Body of pancreas (tissue), 4 donors: Measurements from ENCODE around the gene CD4. TPM values are rescaled to one million over a fixed set of nuclear protein-coding genes. Genes with fewer than 3 reads are reported as not detected.

Experiments
- ATAC-seq: fragments of 150-250 bp; one replicate; pipeline ENCODE4 v1.9.1; 2016
- DNase-seq, 4 donors: peaks; one replicate each; pipeline ENCODE4 v3.0.0-alpha.2; 2019
- H3K27ac ChIP-seq, 4 donors: fragments of 200-600 bp; sonication (generic); 1 replicate in 3 of 4; 2 replicates in 1 of 4; pipeline versions ENCODE4 v1.5.1 to v1.6.1; 2016 to 2019; ENCODE audit warnings: mild to moderate bottlenecking in 1 of 4, mixed read lengths in 1 of 4, moderate library complexity in 1 of 4
- H3K27me3 ChIP-seq, 2 donors: fragments of 200-600 bp; sonication (generic); one replicate each; pipeline ENCODE4 v1.6.0; 2016; ENCODE audit warnings: mild to moderate bottlenecking in 1 of 2
- H3K36me3 ChIP-seq, 2 donors: fragments of 200-600 bp; sonication (generic); replicated peaks in 1 of 2; 2 replicates each; pipeline ENCODE4 v1.5.1; 2016; ENCODE audit warnings: low read depth in 2 of 2; ENCODE audit not compliant: insufficient read depth in 1 of 2
- H3K4me1 ChIP-seq: fragments of 200-600 bp; sonication (generic); one replicate; pipeline ENCODE4 v1.6.0; 2016
- H3K4me3 ChIP-seq, 2 donors: fragments of 200-600 bp; sonication (generic); 1 replicate in 1 of 2; 2 replicates in 1 of 2; pipeline ENCODE4 v1.5.1; 2016 to 2019
- H3K9me3 ChIP-seq, 3 donors: fragments of 200-600 bp; sonication (generic); 1 replicate in 2 of 3; 2 replicates in 1 of 3; pipeline ENCODE4 v1.5.1; 2016
- POLR2A ChIP-seq, 3 donors: fragments of 450-650 bp; IDR thresholded peaks; one replicate each; pipeline ENCODE4 v1.6.1; 2016; ENCODE audit warnings: antibody characterized with exemption in 3 of 3, mild to moderate bottlenecking in 2 of 3
- WGBS, 2 donors: methylation state at CpG; one replicate each; pipeline ENCODE4 v1.1.5; 2017; 5-methylcytosine and 5-hydroxymethylcytosine counted together
- intact Hi-C: fragments of 100-400 bp; cut with DNase I; formaldehyde crosslinking; loops from one replicate; pipeline ENCODE4 v1.15.1; 2023
- total RNA-seq, 2 donors: library from RNA; depleted of rRNA; stranded (reverse); fragments of >200 nt; gene quantifications; one replicate each; pipeline ENCODE4 v1.1.0, GENCODE V29; 2016
- TF ChIP-seq, protein P1 (sequence below), 7 experiments: fragments of 450-650 bp in 4 of 7; fragments of 200-600 bp in 3 of 7; sonication (generic) in 3 of 7; IDR thresholded peaks; one replicate each; pipeline ENCODE4 v1.5.1; 2016 to 2019; ENCODE audit warnings: antibody characterized with exemption in 7 of 7

Gene CD4
- total RNA-seq, 2 donors from 2014 or later: 3.0 to 5.2 TPM

DNA sequence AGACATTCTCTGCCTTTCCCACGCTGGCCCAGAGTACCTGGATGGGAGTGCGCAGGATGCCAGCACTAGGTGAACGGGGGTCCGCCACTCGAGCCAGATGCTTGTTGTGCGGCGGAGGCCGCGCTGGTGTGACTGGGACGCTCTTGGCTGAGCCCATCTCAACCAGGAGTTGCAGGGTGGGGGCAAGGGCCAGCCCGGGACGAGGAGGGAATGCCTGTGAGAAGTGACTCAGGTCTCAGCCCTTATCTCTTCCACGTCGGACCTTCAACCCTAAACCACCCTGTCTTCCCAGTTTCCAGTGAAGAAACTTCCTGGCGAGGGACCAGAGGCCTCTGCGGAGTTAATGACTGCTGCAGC lies 61.4 kb downstream of the CD4 start:
- H3K4me3 ChIP-seq: no peak overlapping the region
- ATAC-seq: no peak

DNA sequence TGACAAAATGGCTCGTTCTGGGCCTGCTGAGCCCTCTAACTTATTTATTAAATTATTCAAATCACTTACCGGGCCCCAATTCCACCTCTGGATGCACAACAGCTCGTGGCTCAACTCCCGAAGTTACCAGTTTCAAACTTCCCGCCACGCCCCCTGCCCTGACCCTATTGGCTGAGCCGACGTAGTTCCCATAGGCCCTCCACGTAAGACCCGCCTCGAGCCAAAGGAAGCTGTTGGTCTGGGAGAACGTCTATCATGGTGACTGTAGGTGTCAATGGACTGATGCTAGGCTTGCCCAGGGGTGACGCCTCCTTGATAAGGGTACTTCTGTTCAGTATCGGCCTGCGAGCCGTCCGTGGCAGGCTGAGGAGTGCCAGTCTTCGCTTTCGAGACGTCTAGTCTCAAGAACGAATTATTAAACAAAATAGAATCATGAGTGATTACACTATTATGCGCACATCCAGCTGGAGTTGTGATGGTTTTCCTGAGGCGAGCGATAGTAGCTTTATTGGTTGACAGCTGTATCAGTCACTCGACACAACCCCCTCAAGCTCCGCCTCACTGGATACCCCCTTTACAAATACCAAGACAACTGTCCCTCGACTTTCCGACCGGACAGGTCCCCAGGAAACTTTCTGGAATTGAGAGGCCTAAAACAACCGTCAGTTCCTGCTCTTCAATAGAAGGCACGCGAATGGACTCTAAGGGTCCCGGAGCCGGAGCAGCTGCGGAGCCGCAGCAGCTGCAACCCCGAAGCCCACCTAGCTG lies 62.0 kb downstream of the CD4 start, which contains the start of gene CDCA3:
CDCA3 (minus strand) TSS at position 134 of the 768 bp plus-strand sequence. CDS start 334 bp downstream, outside the sequence.
- H3K4me3 ChIP-seq: peak within 1 kb of the TSS; percentile 45 to 68
- peaks cover 28% of the 10 kb centered on the region for H3K4me1 ChIP-seq
- H3K27ac ChIP-seq: peak within 1 kb of the TSS; percentile 91 to 98 (median 98)
- DNase-seq (peak; percentile 96 to 99 (median 98)), ATAC-seq (peak; percentile 79)
- H3K9me3 ChIP-seq: no peaks in the 10 kb centered on the region
- TF ChIP-seq, protein P1, sequence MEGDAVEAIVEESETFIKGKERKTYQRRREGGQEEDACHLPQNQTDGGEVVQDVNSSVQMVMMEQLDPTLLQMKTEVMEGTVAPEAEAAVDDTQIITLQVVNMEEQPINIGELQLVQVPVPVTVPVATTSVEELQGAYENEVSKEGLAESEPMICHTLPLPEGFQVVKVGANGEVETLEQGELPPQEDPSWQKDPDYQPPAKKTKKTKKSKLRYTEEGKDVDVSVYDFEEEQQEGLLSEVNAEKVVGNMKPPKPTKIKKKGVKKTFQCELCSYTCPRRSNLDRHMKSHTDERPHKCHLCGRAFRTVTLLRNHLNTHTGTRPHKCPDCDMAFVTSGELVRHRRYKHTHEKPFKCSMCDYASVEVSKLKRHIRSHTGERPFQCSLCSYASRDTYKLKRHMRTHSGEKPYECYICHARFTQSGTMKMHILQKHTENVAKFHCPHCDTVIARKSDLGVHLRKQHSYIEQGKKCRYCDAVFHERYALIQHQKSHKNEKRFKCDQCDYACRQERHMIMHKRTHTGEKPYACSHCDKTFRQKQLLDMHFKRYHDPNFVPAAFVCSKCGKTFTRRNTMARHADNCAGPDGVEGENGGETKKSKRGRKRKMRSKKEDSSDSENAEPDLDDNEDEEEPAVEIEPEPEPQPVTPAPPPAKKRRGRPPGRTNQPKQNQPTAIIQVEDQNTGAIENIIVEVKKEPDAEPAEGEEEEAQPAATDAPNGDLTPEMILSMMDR (IDR thresholded peaks at IDR 0.05): peak in 3 of 7 experiments; percentile 6 to 18 (median 13)
- peak; percentile 80 to 98 (median 98) for TF ChIP-seq POLR2A (IDR thresholded peaks at IDR 0.05)
- intact Hi-C loops: no loop called here
- H3K36me3 ChIP-seq: peaks cover 4 to 6% of the 10 kb centered on the region in 2 donors
- H3K27me3 ChIP-seq: no peaks in the 10 kb centered on the region
- WGBS, 2 donors: 0% methylated on average over 33 to 37 of the region's 37 CpGs

More for the DNA sequence above, 61.4 kb downstream of the CD4 start:
- WGBS, 2 donors: 42 to 49% methylated on average over 15 to 16 of the region's 16 CpGs
- no peak for DNase-seq
- H3K36me3 ChIP-seq: peaks cover 0 to 1% of the 10 kb centered on the region in 2 donors
- peak overlapping the region in 2 of 4 donors; percentile 98 for H3K27ac ChIP-seq
- no peak for TF ChIP-seq POLR2A (IDR thresholded peaks at IDR 0.05)
- TF ChIP-seq, protein P1 (IDR thresholded peaks at IDR 0.05): no peak
- H3K4me1 ChIP-seq: peaks cover 28% of the 10 kb centered on the region
- intact Hi-C loops: no loop called here
- H3K27me3 ChIP-seq: no peaks in the 10 kb centered on the region
- H3K9me3 ChIP-seq: no peaks in the 10 kb centered on the region

- DNase-seq (peak; percentile 99), ATAC-seq (peak; percentile 88)
- Histone ChIP-seq H3K9me3 (no peaks in the 10 kb centered on the region), H3K36me3 (peaks cover 6 to 8% of the 10 kb centered on the region in 2 donors), H3K27me3 (no peaks in the 10 kb centered on the region), H3K27ac (peak within 1 kb of the TSS; percentile 91 to 98 (median 98)), H3K4me3 (peak within 1 kb of the TSS; percentile 45 to 68), H3K4me1 (peaks cover 28% of the 10 kb centered on the region)
- TF ChIP-seq, protein P1 (IDR thresholded peaks at IDR 0.05): peak in 3 of 7 experiments; percentile 19 to 41 (median 33)
- no peak for TF ChIP-seq POLR2A (IDR thresholded peaks at IDR 0.05)
- 0 to 1% methylated on average over 33 to 65 of the region's 65 CpGs for WGBS, 2 donors
- intact Hi-C loops: no loop called here
Measured at GRCh38 chr12:6851921-6852650, 62.8 kb downstream of the CD4 start, which contains the start of gene USP5. Gene USP5 (plus strand): TSS chr12:6852150. CDS start chr12:6852180, 30 bp downstream.

DNA sequence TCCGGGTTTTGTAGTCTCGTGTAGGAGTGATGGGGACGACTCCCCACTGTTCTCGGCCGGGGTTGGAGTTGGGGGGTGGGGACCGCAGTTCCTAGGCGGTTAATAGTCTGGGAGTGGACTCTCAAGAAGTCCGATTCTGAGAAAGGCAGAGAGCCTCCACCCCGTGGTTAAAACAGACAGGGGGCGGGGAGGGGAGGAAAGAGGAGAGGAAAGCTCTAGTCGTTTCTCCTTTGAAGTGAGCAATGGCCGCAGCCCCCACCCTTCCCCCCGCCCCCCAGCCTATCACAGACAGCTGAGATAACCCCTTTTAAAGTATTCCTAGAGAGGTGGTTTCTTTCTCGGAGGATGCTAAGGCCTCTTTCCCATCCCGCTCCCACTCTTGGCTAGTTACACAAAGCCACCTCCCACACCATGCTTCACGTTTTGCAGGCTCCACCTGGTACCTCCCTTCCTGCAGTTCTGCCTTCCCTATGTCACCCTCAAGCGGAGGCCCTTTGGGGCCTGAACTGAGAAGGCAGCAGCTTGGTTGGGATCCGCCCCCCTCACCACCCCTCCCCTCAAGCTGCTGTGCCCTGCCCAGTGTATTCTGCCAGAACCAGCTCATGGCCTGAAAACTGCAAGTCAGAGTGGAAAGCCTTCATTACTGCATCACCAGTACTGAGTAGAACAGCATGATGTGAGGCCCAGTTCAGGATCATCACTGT lies 63.5 kb downstream of the CD4 start:
- DNase-seq (peak in 1 of 4 donors; percentile 22), ATAC-seq (no peak)
- Histone ChIP-seq H3K4me1 (peaks cover 28% of the 10 kb centered on the region), H3K36me3 (peaks cover 6 to 8% of the 10 kb centered on the region in 2 donors), H3K27ac (peak overlapping the region in 2 of 4 donors; percentile 98), H3K4me3 (peak overlapping the region in 1 of 2 donors; percentile 45), H3K27me3 (no peaks in the 10 kb centered on the region), H3K9me3 (no peaks in the 10 kb centered on the region)
- no peak for TF ChIP-seq POLR2A (IDR thresholded peaks at IDR 0.05)
- TF ChIP-seq, protein P1 (IDR thresholded peaks at IDR 0.05): no peak
- intact Hi-C loops: no loop called here
- WGBS, 2 donors: 3 to 4% methylated on average over 17 to 18 of the region's 18 CpGs
